NCI-H526 treated with DMSO at 0.1 percent for 48 hours (cell line): ENCODE data around the gene CCDC116.
A peak's percentile ranks its signal among the peaks of the same experiment; 100 is the strongest.
"Not testable (repeated sequence)": the region's sequence is repeated elsewhere in the genome, so short reads cannot be mapped to it uniquely, and the experiment has no call there.

Experiments
- DNase-seq: peaks from one replicate; lab custom pipeline; 2025; lab: John Stamatoyannopoulos, UW

CCDC116 gene

DNA sequence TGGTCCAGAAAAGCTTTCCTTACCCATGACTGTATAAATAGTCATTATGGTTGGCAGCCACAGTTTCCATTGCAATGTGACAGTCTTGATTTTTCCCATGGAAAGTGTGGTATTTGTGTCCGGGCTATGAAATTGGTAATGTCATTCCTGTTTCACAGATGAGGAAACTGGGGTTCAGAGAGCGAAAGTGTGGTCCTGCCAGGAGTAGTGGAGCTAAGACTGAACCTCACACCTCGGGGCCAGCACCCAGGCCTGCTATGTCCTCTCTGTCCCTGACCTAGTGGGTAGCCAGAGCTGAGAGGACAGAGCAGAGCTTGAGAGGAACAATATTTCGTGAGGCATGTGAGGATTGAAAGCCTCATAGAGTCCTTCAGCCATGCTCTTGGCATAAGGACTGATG lies 1.5 kb upstream of the CCDC116 start:
- no peak for DNase-seq

DNA sequence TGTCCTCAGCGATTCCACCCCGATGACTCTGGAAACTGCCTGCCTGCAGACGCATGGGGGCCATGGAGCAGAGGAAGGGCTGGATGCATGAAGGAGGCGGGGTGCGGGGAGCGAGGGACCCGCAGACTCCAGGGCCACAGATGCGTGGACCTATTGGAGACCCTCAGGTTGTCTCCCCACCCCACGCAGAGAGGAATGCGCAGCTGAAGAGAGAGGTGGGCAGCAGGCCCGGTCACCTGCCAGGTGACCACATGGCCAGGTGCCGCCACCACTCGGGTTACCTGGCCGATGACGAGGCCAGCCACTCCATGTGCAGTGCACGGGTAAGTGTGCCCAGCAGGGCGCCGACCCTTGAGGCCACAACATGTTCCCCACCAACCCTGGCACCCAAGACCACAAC lies 371 bp downstream of the CCDC116 start:
- DNase-seq, result no peak

DNA sequence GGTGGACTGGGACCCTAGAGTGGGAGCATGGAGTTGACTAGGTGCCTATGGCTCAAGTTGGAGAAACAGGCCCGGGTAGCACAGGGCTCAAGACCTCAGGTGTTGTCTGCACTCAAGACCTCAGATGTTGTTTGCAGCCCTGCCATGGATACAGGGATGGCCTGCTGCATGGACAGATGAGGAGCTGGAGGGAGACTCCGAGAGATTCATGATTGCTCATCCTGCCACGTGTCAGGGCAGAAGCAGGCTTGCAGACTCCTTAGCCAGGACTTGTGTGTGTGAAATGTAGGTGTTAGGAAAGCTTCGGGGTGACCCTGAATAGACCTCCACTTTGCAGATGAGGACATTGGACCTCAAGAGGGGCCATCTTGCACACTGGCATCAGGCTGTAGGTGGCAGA lies 921 bp downstream of the CCDC116 start:
- DNase-seq, result no peak

DNA sequence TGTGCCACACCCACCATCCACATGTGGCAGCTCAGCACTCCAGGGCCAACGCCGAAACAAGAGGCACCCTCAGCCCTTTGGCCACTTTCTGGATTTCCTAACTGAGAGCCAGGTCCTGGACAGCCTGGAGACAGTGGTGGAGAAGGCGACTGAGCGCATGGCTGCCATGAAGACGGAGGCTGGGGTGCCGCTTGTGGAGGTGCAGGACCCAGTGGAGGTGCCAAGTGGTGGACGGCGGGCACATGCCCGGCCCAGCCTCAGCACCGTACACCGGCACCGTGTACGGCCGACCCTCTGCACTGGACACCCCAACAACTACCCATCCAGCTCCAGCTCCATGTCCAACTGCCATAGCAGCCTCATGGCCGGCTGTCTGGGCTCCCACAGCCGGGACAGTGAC lies 1.5 kb downstream of the CCDC116 start:
- DNase-seq, result no peak

DNA sequence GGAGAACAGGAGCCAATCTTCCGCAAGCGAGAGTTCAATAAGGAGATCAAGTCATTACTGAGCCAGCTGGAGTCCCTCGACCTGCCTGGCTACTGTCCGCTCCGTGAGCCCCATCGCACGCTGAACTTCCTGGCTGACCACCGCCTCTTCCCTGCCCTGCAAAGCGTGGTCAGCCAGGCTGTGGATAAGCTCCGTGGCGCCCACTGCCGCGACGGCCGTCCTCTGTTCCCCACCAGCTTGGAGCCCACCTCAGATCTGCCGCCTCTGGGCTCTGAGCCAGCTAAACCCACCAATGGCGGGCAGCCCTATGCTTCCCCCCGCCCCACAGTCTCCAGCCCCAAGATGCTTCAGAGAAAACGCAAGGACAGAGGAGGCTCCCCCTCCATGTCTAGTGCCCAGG lies 2.3 kb downstream of the CCDC116 start:
- no peak for DNase-seq

DNA sequence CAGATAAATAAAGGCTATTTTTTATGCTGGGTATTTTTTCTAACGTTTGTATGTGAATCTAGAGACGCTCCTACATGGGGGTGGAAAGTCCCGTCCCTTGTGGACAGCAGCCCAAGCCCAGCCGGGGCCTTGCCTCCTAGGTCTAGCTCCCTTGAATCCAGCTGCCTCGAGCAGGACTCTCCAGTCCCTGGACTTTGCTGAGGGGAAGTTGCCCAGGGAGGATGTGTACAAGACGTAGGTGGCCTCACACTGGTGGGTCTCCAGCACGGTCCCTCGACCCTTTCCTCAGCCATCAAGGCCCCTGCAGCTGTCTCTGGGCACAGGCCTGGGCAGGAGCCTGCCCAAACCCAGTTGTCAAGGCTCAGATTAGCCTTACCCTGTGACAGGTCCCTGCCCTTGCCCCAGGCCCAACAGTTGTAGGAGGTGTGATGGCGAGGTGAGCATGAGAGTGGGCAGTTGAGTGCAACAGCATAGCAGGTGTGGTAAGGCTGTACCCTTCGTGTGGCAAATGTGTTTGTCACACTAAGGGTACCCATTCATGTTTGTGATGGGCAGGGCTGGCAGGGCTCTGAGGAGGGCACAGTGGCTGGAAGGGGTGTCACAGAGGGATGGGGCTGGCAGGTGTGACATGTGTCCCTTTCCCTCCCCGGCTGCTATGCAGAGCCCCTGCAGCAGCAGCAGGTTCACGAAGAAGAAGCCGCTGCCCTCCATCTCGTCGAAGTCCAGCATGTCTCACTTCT lies 3.4 kb downstream of the CCDC116 start:
- no peak for DNase-seq

DNA sequence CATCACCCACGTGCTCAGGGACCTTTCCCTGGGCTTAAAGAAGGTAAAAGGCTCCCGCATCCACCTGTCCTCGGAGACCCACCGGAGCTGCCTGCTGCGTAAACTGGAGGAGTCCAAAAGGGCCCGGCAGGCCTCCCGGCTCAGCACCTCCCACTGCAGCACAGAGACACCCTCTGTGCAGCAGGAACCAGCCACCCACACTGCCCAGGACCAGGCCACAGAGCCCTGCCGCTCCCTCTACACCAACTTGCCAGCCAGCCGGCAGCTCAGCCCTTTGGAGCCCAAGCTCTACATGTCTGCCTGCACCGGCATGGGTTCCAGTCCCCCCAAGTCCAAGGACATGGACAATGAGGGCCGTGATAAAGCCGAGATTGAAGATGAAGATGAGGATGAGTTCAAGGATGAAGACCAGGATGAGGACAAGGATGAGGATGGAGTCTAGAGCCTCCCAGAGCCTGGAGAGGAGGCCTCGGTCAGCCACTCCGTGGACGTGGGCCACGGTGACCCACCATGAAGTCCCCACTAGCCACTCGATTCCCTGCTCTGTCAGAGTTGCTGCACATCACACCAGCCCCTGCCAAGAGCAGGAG lies 4.2 kb downstream of the CCDC116 start:
- DNase-seq, result no peak

DNA sequence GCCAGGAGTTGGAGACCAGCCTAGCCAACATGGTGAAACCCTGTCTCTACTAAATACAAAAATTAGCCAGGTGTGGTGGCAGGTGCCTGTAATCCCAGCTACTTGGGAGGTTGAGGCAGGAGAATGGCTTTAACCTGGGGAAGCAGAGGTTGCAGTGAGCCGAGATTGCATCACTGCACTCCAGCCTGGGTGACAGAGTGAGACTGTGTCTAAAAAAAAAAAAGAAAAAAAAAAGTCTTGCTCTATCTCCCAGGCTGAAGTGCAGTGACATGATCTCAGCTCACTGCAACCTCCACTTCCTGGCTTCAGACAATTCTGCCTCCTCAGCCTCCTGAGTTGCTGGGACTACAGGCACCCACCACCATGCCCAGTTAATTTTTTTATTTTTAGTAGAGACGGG lies 4.9 kb downstream of the CCDC116 start:
- not testable (repeated sequence) for DNase-seq

DNA sequence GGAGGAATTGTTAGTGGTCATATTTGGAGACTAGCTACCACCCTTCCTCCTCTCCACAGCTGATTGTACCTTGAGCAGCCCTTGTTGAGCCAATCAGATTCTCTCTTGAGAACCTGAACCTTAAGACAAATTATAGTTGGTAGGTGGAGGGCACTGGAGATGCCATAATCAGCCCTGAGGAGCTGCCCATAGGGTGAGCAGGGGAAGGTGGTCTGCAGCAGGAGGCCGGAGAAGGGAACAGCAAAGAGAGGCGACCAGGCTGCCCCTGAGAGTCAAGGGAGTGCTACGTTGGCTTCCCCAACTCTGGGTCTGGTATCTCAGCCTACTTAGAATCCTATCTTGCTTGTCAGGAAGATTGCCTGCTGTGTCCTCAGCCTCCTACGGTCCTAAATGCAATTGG lies 6.8 kb downstream of the CCDC116 start:
- DNase-seq, result no peak

DNA sequence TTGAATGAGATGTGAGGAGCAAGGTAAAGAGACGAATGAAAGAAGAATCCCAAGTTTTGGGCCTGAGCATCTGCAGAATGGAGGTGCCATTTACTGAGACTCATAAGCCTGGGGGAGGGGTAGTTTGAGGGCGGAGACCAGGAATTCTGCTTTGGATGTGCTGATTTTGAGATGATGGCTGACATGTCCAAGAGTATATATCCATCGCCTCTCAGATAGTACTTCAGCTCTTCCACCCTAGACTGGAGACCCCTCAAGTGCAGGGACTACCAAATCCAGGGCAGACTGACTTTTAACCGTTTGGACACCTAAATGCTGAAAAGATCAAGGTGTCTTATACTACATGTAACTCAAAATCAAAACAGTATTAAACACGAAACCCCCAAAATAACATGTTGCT lies 8.2 kb downstream of the CCDC116 start:
- DNase-seq, result no peak

DNA sequence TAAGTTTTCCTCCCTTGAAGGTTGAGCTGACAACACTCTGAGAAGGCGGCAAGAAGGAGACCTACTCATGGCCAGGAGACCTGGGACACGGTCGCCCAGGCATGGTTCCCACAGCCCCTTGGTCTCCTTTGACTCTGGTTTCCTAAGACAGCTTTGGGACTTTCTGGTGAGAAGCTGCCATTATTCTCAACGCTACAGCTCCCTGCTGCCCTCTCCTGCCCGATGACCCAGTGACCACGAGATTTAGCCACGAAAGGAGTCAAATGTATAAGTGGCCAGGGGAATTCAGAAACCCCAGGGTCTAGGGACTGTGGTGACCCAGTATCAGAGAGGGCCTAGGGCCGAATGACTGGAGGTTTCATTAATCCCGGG lies 8.8 kb downstream of the CCDC116 start:
- no peak for DNase-seq

DNA sequence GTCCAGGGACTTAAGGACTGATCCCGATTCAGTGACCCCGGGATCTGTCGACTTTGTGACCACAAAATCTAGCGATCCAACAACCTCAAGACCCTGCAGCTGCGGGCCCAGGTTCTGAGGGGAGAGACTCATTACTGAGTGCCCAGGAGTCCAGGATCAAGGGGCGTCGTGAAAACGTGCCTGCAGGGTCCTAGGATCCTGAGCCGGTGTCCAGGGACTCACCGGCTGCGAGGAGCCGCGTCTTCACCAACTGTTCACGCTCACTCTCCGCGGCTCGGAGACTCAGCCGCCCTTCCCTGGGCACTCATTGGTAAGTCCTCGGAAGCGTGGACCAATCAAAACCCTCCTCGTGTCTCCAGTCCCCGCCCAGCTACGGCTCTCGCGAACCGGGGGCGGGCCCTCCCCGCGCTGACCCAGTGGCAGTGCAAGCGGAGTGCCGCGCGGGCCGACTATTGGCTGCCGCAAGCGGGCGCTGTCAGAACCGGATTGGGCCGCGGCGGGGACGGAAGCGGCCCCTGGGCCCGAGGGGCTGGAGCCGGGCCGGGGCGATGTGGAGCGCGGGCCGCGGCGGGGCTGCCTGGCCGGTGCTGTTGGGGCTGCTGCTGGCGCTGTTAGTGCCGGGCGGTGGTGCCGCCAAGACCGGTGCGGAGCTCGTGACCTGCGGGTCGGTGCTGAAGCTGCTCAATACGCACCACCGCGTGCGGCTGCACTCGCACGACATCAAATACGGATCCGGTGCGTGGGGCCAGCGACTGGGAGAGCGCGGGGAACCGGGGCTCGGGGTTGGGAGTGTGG lies 9.4 kb downstream of the CCDC116 start, which contains the start of gene SDF2L1:
TSS of gene SDF2L1 (plus strand) at position 514 of the 795 bp plus-strand sequence. CDS start at position 549, 35 bp downstream.
- DNase-seq, result peak; percentile 92

DNA sequence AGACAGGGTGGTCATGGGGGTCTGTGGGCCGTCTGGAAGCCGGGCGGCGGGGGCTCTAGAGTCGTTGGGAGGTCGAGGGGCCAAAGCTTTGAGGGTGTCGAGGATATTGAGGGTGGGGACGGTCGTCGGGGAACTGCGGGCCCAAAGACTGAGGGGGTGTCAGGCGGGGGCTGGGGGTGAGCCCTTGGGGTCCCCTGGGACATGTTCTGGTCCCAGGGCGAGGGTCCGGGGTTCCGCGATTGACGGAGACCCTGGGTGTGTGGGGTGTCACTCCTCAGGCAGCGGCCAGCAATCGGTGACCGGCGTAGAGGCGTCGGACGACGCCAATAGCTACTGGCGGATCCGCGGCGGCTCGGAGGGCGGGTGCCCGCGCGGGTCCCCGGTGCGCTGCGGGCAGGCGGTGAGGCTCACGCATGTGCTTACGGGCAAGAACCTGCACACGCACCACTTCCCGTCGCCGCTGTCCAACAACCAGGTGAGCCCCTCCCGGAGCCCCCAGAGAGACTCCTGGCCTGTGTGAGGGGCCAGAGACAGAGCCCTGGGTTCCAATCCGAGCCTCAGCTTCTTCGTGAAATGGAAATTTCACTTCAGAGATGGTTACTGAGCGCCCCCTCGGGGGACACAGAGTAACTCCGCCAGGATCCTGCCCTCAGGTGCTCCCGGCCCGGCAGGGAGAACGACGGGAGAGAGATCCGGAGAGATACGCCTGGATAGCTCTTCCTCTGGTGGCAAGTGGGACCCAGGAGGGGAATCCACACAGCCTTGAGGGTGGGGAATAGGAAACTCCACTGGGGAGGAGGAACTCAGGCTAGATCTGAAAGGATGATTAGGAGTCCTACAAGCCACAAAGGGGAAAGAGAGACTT lies 10.3 kb downstream of the CCDC116 start:
- DNase-seq, result peak; percentile 46

DNA sequence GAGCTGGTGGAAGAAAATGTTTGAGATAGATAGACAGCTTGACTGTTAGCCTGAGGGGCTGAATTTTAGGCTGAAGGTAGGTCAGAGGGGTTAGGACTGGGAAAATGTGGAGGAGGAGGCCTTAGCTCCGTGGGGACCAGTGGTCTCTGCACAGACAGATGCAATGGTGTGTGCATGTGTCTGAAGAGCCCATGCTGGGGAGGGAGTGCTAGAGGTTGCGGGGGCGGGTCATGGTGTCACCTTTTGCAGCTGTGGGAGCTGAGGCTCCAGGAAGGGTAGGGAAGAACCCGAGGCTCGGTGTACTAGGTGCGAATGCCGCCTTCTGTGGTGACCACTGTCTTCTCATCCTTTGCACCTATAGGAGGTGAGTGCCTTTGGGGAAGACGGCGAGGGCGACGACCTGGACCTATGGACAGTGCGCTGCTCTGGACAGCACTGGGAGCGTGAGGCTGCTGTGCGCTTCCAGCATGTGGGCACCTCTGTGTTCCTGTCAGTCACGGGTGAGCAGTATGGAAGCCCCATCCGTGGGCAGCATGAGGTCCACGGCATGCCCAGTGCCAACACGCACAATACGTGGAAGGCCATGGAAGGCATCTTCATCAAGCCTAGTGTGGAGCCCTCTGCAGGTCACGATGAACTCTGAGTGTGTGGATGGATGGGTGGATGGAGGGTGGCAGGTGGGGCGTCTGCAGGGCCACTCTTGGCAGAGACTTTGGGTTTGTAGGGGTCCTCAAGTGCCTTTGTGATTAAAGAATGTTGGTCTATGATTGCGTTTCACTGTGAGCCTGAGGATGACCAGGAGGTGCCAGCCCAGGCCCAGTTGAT lies 11.2 kb downstream of the CCDC116 start:
- DNase-seq, result no peak

DNA sequence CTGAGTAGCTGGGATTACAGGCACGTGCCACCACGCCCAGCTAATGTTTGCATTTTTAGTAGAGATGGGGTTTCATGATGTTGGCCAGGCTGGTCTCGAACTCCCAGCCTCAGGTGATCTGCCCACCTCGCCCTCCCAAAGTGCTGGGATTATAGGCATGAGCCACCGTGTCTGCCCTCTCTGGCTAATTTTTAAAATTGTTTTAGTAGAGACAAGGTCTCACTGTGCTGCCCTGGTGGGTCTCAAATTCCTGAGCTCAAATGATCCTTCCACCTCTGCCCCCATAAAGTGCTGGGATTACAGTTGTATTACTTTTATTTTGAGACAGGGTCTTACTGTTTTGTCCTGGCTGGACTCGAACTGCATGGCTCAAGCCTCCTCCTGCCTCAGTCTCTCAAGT lies 13.0 kb downstream of the CCDC116 start:
- DNase-seq, result not testable (repeated sequence)

DNA sequence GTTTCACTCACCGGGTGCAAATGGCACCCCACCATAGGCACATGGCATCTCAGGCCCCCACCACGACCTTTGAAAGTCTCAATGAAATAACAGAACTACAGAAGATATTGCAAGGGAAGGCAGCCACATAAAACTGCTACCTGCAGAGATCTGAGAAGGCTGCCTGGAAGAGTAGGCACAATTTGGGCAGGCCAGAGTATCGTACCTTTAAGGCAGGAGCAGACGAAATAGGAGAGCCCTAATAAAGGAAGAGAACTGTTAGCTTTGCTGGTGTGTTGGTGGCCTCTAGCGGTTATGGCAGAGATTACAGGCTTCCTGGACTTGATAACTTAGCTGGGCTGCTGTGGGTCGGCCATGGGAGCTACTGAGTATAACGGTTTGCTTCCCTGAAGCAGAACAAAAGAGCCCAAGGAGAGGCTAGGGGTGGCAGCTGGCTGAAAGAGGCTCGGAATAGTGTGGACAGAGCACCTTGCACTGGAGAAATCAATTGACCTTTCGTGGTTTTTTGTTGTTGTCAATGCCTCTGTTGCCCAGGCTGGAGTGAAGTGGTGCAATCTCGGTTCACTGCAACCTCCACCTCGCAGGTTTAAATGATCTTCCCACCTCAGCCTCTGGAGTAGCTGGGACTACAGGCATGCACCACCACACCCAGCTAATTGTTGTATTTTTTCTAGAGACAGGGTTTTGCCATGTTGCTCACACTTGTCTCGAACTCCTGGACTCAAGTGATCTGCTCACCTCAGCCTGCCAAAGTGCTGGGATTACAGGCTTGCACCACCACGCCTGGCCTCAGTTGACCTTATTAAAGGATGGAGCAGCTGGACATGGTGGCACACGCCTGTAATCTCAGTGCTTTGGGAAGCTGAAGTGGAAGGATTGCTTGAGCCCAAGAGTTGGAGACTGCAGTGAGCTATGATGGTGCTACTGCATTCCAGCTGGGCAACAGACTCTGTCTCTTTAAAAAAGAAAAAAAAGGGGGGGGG lies 14.3 kb downstream of the CCDC116 start:
- DNase-seq, result peak; percentile 38

DNA sequence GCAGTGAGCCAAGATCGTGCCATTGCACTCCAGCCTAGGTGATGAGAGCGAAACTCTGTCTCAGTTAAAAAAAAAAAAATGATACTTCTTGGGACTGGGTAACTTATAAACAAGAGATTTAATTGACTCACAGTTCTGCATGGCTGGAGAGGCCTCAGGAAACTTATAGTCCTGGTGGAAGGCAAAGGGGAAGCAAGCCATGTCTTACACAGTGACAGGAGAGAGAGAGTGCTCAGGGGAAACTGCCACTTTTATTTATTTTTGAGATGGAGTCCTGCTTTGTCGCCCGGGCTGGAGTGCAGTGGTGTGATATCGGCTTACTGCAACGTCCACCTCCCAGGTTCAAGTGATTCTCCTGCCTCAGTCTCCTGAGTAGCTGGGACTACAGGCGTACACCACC lies 17.7 kb downstream of the CCDC116 start:
- no peak for DNase-seq

DNA sequence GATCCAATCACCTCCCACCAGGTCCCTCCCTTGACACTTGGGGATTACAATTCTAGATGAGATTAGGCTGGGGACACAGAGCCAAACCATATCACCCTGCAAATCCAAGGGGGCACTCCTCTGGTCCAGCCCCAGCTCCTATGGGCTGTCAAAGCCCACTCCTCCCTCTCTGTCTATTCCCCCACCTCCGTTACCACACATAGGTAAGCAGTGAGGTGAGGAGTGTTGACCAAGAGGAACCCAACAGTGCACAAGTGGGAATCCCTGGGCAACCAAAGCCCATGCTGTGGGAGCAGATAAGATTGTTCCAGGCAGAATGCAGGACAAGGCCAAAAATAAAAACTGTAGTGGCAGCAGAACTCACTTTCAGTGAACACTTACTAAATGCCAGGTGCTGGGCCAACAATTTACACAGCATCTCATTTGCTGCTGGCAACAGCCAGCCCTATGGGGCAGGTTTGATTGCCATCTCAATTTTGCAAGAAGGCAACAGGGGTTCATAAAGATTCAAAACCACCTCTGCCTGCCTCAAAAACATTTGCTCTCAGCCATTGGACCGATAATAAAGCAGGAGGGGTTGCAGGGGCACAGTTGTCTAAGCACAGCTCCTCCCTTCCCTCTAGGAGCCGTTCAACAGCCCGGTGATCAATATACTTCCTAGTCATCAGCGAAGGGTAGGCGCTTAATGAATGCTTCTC lies 18.4 kb downstream of the CCDC116 start:
- no peak for DNase-seq

DNA sequence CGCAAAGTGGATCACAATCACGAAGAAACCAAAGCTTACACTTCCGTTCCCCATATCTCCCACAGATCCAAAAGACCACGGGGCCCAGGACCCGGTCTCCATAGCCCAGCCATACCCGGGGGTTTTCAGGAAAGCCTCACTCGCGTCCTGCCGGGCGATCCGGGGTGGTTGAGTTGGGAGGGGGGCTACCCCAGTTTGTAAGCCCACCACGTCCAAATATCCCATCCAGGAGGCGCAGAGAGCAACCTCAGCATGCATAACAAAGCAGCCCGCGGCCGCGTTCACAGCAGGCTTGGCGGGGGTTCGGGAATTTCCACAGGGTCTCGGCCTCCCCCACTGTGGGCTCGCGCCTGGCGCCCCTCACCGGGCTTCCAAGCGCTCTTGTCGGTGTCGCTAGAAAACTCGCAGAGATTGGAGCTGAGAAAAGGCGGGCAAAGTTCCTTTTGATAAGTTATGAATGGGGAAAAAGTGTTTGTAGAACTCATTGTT lies 19.0 kb downstream of the CCDC116 start:
- DNase-seq, result no peak
